MM.1S (cell line): ENCODE results near the gene ZNF343.

Source experiments
- DNase-seq: peaks from one replicate; pipeline ENCODE4 v3.0.0-alpha.2; 2015
- H2AFZ ChIP-seq: fragments of 300-600 bp; sonication (generic); 2 replicates; pipeline ENCODE4 v1.6.0; 2016; ENCODE audit warnings: antibody characterized with exemption, low read length
- H3F3A ChIP-seq: fragments of 300-600 bp; sonication (generic); 2 replicates; pipeline ENCODE4 v1.6.1; 2016; ENCODE audit warnings: mild to moderate bottlenecking, antibody characterized with exemption, low read length, moderate library complexity, mixed read lengths; ENCODE audit not compliant: insufficient read depth
- H3K27ac ChIP-seq: fragments of 300-600 bp; sonication (generic); 2 replicates; pipeline ENCODE4 v1.5.1; 2016; ENCODE audit warnings: mild to moderate bottlenecking, low read length
- H3K27me3 ChIP-seq: fragments of 300-600 bp; sonication (generic); replicated peaks from 2 replicates; pipeline ENCODE4 v1.6.0; 2016; ENCODE audit warnings: low read length; ENCODE audit not compliant: insufficient read depth
- H3K36me3 ChIP-seq: fragments of 300-600 bp; sonication (generic); replicated peaks from 2 replicates; pipeline ENCODE4 v1.6.1; 2016; ENCODE audit warnings: mild to moderate bottlenecking, low read length, mixed read lengths; ENCODE audit not compliant: insufficient read depth
- H3K4me1 ChIP-seq: fragments of 300-600 bp; sonication (generic); 2 replicates; pipeline ENCODE4 v1.6.1; 2016; ENCODE audit warnings: low read length, mixed read lengths
- H3K4me2 ChIP-seq: fragments of 300-600 bp; sonication (generic); 2 replicates; pipeline ENCODE4 v1.6.0; 2016; ENCODE audit warnings: low read depth, low read length
- H3K4me3 ChIP-seq: fragments of 300-600 bp; sonication (generic); 2 replicates; pipeline ENCODE4 v1.5.1; 2016; ENCODE audit warnings: low read length, mixed read lengths
- H3K79me2 ChIP-seq: fragments of 300-600 bp; sonication (generic); 2 replicates; pipeline ENCODE4 v1.6.1; 2016; ENCODE audit warnings: mixed run types, low read length, mixed read lengths
- H3K9ac ChIP-seq: fragments of 300-600 bp; sonication (generic); 2 replicates; pipeline ENCODE4 v1.6.1; 2016; ENCODE audit warnings: low read length, mixed read lengths
- H3K9me2 ChIP-seq: fragments of 300-600 bp; sonication (generic); replicated peaks from 2 replicates; pipeline ENCODE4 v1.6.1; 2016; ENCODE audit warnings: mild to moderate bottlenecking, low read length, mixed read lengths; ENCODE audit not compliant: insufficient read depth
- H3K9me3 ChIP-seq: fragments of 300-600 bp; sonication (generic); replicated peaks from 2 replicates; pipeline ENCODE4 v1.6.1; 2016; ENCODE audit warnings: mild to moderate bottlenecking, low read length, mixed read lengths; ENCODE audit not compliant: insufficient read depth
- H4K20me1 ChIP-seq: fragments of 300-600 bp; sonication (generic); 2 replicates; pipeline ENCODE4 v1.6.1; 2016; ENCODE audit warnings: mild to moderate bottlenecking, low read length, moderate library complexity, mixed read lengths; ENCODE audit not compliant: insufficient read depth
- EZH2 ChIP-seq: fragments of 300-600 bp; sonication (generic); optimal IDR thresholded peaks from 2 replicates; pipeline ENCODE3; 2017; ENCODE audit warnings: low read depth, mild to moderate bottlenecking, antibody characterized with exemption, low read length, mixed read lengths
- EZH2phosphoT487 ChIP-seq: fragments of 300-600 bp; sonication (generic); IDR thresholded peaks from 2 replicates; pipeline ENCODE4 v1.6.1; 2018; ENCODE audit warnings: antibody characterized with exemption, low read length
- TF ChIP-seq, protein P1 (sequence below): fragments of 300-600 bp; sonication (generic); IDR thresholded peaks from 2 replicates; pipeline ENCODE4 v1.5.1; 2016; ENCODE audit warnings: antibody characterized with exemption, low read length, mixed read lengths

ZNF343 gene

DNA sequence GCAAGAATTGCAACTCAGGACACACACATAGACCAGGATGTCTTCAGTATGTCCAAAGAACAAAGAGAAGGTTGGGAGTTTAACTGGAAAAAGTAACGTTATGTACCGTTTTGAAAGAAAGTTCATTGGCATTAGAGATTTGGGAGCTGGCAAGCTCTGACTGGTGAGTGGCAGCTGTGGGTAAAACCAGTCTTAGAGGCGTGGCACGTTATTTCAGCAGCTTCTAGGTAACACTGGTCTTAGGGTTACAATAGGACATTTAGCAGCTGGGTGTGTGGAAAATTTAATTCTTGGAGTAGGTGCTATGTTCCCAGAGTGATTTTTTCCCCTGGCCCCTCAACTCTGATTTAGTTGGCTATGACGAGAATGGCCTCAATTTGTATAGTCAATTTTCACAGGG lies 57.3 kb downstream of the ZNF343 start:
- Histone ChIP-seq H3K27me3 (no peaks in the 10 kb centered on the region), H3K79me2 (no peaks in the 10 kb centered on the region), H3K9me2 (no peaks in the 10 kb centered on the region), H3F3A (no peaks in the 10 kb centered on the region), H3K9ac (no peak overlapping the region), H3K36me3 (no peaks in the 10 kb centered on the region), H4K20me1 (no peaks in the 10 kb centered on the region), H3K4me1 (no peaks in the 10 kb centered on the region), H3K27ac (no peak overlapping the region), H3K4me3 (no peak overlapping the region), H2AFZ (no peak overlapping the region), H3K9me3 (no peaks in the 10 kb centered on the region), H3K4me2 (no peak overlapping the region)
- no peak for TF ChIP-seq EZH2
- TF ChIP-seq EZH2phosphoT487: no peak
- TF ChIP-seq, protein P1, sequence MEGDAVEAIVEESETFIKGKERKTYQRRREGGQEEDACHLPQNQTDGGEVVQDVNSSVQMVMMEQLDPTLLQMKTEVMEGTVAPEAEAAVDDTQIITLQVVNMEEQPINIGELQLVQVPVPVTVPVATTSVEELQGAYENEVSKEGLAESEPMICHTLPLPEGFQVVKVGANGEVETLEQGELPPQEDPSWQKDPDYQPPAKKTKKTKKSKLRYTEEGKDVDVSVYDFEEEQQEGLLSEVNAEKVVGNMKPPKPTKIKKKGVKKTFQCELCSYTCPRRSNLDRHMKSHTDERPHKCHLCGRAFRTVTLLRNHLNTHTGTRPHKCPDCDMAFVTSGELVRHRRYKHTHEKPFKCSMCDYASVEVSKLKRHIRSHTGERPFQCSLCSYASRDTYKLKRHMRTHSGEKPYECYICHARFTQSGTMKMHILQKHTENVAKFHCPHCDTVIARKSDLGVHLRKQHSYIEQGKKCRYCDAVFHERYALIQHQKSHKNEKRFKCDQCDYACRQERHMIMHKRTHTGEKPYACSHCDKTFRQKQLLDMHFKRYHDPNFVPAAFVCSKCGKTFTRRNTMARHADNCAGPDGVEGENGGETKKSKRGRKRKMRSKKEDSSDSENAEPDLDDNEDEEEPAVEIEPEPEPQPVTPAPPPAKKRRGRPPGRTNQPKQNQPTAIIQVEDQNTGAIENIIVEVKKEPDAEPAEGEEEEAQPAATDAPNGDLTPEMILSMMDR: no peak
- DNase-seq: no peak

DNA sequence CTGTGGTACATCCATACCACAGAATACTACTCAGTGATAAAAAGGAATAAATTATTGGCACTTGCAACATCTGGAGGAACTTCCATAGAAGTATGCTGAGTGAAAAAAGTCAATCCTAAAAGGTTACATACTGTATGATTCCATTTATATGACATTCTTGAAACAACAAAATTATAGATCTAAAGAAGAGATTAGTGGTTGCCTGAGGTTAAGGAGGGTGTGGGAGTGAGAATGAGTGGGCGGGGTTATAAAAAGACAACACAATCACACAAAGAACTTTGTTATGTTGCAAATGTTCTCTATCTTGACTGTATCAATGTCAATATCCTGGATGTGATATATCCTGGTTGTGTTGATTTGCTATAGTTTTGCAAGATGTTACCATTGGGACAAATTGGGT lies 59.3 kb downstream of the ZNF343 start:
- TF ChIP-seq EZH2 (no peak), EZH2phosphoT487 (no peak)
- TF ChIP-seq, protein P1: no peak
- Histone ChIP-seq H3K9me3 (no peaks in the 10 kb centered on the region), H3K27ac (no peak overlapping the region), H3K27me3 (no peaks in the 10 kb centered on the region), H3K9ac (no peak overlapping the region), H3K9me2 (no peaks in the 10 kb centered on the region), H3K4me2 (no peak overlapping the region), H3F3A (no peaks in the 10 kb centered on the region), H3K4me3 (no peak overlapping the region), H3K4me1 (no peaks in the 10 kb centered on the region), H3K36me3 (no peaks in the 10 kb centered on the region), H4K20me1 (no peaks in the 10 kb centered on the region), H2AFZ (no peak overlapping the region), H3K79me2 (no peaks in the 10 kb centered on the region)
- no peak for DNase-seq

DNA sequence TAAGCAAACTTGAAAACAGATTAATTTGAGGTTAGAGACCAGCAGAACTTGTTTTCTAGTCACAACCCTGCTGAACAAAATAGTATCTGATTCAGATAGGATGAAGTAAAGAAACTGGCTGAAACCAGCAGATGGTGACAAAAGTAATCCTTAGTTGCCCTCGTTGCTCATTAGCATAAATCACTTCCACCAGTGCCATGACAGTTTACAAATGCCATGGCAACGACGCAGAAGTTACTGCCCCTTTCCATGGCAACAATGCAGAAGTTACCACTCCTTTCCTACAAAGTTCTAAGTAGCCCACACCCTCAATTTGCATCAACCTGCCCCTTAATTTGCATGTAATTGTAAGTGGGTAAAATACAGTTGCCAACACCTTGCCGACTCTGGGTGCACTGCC lies 61.9 kb downstream of the ZNF343 start:
- Histone ChIP-seq H3K4me2 (no peak overlapping the region), H4K20me1 (no peaks in the 10 kb centered on the region), H3K9me3 (no peaks in the 10 kb centered on the region), H3K9ac (no peak overlapping the region), H3K9me2 (no peaks in the 10 kb centered on the region), H3K4me1 (no peaks in the 10 kb centered on the region), H3K4me3 (no peak overlapping the region), H3K27me3 (no peaks in the 10 kb centered on the region), H3K36me3 (no peaks in the 10 kb centered on the region), H3K79me2 (no peaks in the 10 kb centered on the region), H2AFZ (no peak overlapping the region), H3F3A (no peaks in the 10 kb centered on the region), H3K27ac (no peak overlapping the region)
- no peak for DNase-seq
- no peak for TF ChIP-seq EZH2
- no peak for TF ChIP-seq EZH2phosphoT487
- TF ChIP-seq, protein P1: no peak
